Measurements from ENCODE around the gene MEGF6. TPM values are rescaled to one million over a fixed set of nuclear protein-coding genes. Genes with fewer than 3 reads are reported as not detected.
A peak's percentile ranks its signal among the peaks of the same experiment; 100 is the strongest.

Gene MEGF6
- total RNA-seq, 1 donor from 2014 or later = 7.0 TPM

- intact Hi-C loops (cut with DNase I) = no loop called here
- DNase-seq (ENCODE audit: missing footprints) (no peak), ATAC-seq (no peak)
These were observed 58.0 kb downstream of the MEGF6 start for GRCh38 chr1:3553166-3553939.

DNA sequence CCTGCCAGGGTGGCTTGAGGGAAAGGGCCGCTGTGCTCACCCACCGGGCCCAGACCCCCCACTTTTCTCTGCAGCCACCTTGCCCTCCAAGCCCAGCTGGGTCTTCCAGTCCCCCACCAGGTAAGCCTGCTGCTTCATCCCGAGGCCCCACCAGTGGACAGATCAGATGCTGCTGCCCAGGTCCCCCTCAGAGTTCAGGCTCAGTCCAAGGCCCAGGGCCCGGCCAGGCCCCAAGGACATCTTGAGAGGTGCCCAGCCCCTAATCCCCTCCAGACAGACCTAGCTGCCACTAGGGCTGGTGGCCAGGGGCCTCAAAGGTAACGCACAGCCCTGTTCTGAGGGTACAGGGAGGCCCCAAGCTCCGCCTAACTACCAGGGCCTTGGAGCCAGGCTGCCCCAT lies 58.6 kb downstream of the MEGF6 start:
- intact Hi-C loops (cut with DNase I) = no loop called here
- no peak for DNase-seq (ENCODE audit: missing footprints)
- no peak for ATAC-seq

DNA sequence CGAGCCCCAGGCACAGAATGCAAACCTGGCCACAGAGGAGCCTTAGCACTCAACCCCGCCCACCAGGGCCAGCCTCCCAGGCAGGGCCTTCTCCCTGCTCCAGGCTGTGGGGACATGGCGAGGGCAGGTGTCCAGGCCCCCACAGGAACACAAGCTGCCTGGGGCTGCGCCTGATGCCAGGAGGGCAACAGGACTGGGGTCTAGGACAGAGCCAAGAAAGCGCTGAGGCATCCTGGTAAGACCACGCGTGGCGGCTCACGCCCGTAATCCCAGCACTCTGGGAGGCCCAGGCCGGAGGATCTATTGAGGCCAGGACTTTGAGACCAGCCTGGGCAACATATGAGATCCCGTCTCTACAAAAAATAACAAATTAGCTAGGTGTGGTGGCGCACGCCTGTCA lies 59.1 kb downstream of the MEGF6 start:
- intact Hi-C loops (cut with DNase I) = no loop called here
- ATAC-seq (no peak), DNase-seq (ENCODE audit: missing footprints) (no peak)

- intact Hi-C loops (cut with DNase I) = no loop called here
- DNase-seq (ENCODE audit: missing footprints) (no peak), ATAC-seq (no peak)
These were observed 59.6 kb downstream of the MEGF6 start for GRCh38 chr1:3551711-3552110.

DNA sequence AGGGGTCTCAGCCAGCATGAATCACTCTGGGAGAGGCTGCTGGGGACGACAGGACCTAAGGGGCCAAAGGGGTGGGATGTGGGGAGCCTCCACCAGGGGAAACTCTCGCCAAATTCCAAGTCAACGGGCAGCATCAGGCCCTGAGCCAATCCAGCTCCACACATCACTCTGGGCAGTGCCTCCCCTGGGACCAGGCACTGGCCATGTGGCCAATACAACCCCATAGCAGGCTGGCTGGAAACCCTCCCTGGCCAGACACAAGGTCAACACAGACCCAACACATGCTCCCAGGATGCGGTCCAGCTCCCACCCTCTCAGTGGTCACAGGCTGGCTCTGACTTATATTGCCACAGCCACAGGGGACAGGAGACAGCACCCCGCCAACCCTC lies 60.0 kb downstream of the MEGF6 start:
- DNase-seq (ENCODE audit: missing footprints) (no peak), ATAC-seq (no peak)
- intact Hi-C loops (cut with DNase I) = no loop called here

DNA sequence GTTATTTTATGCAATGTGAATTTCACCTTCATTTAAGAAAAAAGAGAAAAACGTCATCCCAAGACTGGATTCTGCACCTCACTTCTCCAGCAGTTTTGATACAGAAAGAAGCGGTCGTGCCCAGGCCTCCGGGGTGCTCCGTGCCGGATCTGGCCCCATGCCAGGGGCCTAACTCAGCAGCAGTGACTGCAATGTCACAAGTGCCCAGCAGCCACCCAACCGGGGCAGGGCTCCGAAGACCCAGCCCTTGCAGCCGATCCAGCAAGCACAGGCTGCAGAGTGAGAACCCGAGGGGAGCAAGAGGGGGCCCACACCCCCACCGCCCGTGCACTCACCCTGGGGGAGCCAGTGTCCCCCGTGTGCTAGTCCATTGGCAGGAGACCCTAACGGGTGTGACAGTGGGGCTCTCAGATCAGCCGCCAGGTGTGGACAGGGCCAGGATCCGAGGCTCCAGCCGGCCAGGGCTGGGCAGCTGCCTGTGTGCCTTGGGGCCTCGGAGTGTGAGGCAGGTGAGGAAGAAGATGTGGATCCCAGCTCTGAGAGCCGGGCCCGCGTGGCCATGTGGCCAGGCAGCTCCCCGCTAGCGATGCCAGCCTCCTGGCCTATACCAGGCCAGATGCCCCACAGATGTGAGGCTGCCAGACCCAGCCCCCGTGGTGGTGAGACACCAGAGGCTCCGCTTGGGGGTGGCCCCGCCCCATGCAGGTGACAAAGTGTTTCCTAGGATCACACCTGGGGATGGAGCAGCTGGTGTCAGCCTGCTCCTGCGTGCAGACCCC lies 60.6 kb downstream of the MEGF6 start:
- intact Hi-C loops (cut with DNase I) = no loop called here
- ATAC-seq = no peak
- peak; percentile 71 for DNase-seq (ENCODE audit: missing footprints)

GRCh38 chr1:3548895-3549294 lies 62.4 kb downstream of the MEGF6 start:
- DNase-seq (ENCODE audit: missing footprints) = no peak
- no peak for ATAC-seq
- intact Hi-C loops (cut with DNase I) = no loop called here

DNA sequence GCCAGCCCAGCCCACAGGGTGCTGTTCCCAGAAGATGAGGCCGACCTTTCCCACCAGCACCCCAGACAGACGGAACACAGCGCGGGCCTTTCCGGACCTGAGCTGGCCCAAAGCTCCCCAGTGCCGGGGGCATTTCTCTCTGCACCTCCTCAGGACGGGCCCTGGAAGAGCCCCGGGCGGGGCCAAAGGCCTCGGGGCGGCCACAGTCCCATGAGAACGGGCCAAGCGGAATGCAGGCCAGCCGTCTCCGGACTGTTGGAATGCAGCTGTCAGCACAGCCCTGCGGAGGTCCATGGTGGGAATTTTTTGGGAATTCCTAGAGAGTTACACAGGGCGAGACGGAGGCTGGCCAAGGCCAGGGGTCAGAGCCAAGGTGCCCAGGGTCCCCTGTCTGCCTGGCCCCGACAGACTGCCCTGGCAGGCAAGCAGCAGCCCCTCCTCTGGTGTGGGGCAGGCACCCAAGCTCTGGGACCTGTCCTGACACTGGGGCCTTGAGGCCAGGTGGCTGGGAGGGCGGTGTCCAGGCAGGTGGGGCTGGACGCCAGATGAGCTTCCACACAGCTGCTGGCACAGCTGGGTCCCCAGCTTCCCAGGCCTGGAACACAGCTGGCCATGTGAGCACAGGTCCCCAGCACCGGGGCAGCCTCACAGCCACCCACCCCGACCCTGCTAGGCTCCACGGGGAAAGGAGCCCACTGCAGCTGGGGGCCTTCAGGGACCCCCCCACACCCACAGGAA lies 63.0 kb downstream of the MEGF6 start:
- intact Hi-C loops (cut with DNase I) = no loop called here
- ATAC-seq = peak; percentile 73
- no peak for DNase-seq (ENCODE audit: missing footprints)

DNA sequence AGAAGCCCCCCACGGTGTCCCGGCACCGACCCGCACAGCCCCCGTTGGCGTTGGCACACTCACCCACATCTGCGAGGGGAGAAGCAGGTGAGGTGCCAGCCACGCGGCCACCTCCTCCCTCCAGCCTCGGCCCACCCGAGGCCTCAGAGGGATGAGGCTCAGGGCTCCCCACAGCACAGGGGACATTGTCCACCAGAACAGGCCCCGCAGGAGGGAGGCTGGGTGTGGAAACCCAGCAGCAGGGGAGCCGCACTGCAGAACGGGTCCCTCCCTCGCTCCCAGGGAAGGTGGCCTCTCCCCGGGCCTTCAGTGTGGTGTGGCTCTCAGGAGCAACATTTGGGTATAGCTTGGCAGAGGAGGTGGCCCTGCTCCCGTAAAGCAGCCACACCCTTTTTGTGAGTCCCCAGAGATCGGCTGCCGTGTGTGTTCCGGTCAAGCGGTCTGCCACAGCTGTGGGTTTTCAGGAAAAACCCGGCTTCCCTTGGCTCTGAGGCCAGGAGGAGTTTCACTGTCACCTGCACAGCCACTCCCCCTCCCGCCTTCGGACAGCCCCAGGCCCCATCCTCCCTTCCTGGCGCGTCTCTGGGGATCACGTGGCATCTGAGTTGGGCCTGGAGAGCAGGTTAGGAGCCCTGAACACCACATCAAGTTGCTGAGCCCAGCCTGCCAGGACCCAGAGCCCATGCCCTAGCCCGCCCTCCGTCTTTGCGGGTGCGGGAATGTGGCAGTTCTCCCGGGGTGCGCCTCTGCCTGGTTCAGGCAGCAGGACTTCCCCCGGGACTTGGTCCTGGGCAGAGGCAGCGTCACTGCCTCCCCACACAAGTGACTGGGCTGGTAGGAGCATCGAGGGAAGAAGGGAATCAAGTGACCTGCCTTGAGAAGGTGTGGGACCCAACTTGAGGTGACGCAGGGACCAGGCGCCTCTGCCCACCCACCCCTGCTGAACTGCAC lies 64.0 kb downstream of the MEGF6 start:
- no peak for DNase-seq (ENCODE audit: missing footprints)
- ATAC-seq = no peak
- intact Hi-C loops (cut with DNase I) = no loop called here

DNA sequence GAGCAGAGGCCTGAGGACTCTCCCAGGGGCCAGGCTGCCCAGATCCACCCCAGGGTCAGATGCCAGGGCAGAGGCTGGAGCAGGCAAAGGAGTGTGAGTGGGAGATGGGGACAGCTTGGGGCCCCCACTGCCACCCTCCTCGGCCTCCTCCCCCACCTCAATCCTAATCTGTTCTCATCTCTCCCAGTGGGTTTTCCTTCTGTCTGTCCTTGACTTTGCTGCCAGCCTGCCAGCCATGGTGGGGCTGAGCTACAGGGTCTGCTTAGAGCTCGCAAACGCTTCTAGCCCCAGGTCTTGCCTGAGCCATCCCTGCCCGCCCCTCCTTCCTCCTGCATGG lies 65.3 kb downstream of the MEGF6 start:
- intact Hi-C loops (cut with DNase I) = no loop called here
- no peak for ATAC-seq
- no peak for DNase-seq (ENCODE audit: missing footprints)

DNA sequence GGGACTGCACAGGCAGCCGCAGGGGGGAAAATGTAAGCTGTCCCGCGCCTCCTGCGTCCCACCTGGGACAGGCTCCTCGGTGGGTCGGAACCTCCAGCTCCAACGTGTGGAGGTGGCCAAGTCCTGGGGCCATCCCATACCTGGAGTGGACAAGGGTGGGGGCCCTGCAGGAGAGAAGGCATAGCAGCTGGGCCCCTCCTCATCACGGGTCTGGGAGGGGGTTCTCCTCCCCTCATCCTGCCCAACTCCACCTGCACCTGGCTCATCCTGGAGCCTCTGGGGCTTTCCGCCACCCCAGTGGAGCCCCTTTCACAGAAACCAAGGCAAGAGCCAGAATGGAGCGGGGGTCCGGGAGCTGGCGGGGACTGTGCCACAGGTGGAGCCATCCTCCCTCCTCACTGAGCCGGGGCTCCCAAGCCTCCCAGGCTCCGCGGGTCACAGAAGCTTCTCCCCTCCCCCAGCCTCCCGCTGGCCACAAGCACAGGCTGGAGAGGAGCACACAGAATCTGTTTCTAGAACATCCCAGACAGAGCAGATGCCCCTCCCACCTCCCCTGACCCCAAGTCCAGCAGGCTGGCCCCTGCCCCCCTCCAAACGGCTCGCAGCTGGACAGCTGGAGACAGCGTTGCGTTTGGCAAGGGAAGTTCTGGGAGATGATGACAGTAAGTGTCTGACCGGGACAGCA lies 65.8 kb downstream of the MEGF6 start:
- DNase-seq (ENCODE audit: missing footprints) (no peak), ATAC-seq (no peak)
- intact Hi-C loops (cut with DNase I) = no loop called here

DNA sequence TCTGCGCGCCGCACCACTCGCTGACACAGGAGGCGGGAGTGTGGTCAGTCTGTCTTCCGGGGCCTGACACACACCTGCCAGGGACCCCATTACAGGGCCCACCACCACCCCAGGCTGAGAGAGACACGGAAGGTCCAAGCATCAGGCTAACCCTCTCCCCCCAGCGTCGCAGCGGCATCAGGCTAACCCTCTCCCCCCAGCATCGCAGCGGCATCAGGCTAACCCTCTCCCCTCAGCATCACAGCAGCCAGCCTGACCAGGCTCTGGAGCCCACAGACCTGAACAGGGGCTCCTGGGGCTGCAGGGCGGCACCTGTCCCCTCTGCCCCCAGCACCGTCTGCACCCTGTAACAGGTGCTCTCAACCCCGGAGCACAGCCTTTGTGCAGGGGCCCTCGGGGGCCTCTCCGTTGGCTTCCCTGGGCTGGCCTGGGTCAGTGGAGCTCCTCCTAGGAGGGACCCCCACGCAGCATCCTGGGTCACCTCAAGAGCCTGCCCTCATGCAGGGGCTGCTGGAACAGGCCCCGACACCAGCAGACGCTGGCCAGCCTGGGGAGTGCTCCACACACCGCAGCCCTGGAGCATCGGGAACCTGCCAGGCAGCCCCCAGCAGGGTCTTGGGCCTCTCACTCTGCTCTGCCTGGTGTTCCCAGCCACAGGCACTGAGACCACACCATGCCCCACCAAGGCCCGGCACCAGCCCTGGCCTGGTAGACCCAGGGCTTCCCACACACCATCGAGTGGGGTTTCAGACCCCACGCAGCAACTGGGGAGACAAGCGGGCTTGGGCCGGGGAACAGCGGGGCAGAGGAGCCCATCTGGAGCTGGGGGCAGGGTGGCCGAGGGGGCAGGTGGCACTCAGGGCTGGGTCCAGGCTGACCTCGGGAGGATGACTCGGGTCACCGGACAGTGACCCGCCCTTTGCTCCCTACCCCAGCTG lies 67.0 kb downstream of the MEGF6 start:
- intact Hi-C loops (cut with DNase I) = no loop called here
- ATAC-seq = no peak
- no peak for DNase-seq (ENCODE audit: missing footprints)

DNA sequence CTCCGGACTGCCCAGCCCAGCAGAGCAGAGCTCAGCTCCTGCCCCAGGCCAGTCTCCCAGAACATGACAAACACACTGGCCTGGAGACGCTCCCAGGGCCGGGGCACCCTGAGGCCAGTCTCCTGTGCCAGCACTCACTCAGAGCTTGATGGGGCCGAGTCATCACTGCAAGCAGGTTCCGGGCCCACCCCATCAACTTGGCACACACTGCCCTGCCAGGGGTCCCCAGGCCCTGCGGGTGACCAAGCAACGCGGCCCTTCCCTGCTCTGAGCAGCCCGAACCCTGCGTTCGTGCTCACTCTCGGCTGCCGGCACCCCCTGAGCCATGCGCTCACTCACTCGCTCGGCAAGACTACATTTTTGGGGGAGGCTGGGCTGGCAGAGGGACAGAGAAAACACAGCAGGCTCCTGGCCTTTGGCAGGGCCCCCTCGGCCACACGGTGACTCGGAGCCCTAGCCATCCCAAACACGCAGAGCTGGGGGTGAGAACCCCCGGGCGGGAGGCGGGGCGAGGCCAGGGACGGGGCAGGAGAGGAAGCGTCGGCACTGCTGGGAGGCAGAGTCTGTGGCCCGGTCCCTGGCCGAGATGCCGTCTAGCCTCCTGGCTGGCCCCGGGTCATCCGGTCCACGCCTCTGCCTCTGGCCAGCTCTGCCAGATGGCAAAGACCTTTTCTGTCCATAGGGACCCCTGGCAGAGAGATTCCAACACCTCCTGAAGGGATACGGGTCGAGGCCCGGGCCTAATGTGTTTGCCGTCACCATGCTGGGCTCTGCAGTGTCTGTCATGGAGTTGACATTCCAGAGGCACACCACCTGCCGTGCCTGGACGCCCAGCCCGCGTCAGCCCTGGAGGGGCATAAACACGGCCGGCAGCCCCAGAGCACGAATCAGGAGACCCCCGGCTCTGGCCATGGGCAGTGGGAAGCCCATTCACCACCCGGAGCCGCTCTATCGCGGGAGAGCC lies 68.0 kb downstream of the MEGF6 start:
- ATAC-seq (peak; percentile 44), DNase-seq (ENCODE audit: missing footprints) (no peak)
- intact Hi-C loops (cut with DNase I) = no loop called here

- DNase-seq (ENCODE audit: missing footprints) = no peak
- intact Hi-C loops (cut with DNase I) = no loop called here
- ATAC-seq = no peak
These were observed 68.6 kb downstream of the MEGF6 start for GRCh38 chr1:3542676-3543075.

- no peak for ATAC-seq
- DNase-seq (ENCODE audit: missing footprints) = no peak
These were observed 69.4 kb downstream of the MEGF6 start for GRCh38 chr1:3541936-3542335.

GRCh38 chr1:3541465-3541864 lies 69.8 kb downstream of the MEGF6 start:
- ATAC-seq (no peak), DNase-seq (ENCODE audit: missing footprints) (no peak)
- intact Hi-C loops (cut with DNase I) = no loop called here

More at GRCh38 chr1:3541936-3542335, 69.4 kb downstream of the MEGF6 start:
- intact Hi-C loops (cut with DNase I) = no loop called here

All from Right ventricle myocardium inferior (tissue), 1 donor.